Renal pelvis (tissue), 4 donors: ENCODE results near the gene CACNA1C. TPM values are rescaled to one million over a fixed set of nuclear protein-coding genes. Genes with fewer than 3 reads are reported as not detected.
A peak's percentile ranks its signal among the peaks of the same experiment; 100 is the strongest.

Source experiments
- DNase-seq: peaks from one replicate; pipeline ENCODE4 v3.0.0-alpha.2; 2013
- polyA plus RNA-seq, 3 donors: library from polyadenylated mRNA; unstranded; fragments of 120-200 nt; gene quantifications; one replicate each; pipeline ENCODE4 v1.2.1, GENCODE V29; 2013; ENCODE audit not compliant: insufficient read length in 3 of 3

CACNA1C gene
- polyA plus RNA-seq, 3 donors: 7.1 to 12.2 (median 10.0) TPM

- DNase-seq: no peak
Observed at GRCh38 chr12:2687726-2688125, 634.9 kb downstream of the CACNA1C start.

- DNase-seq: no peak
Observed at GRCh38 chr12:2688381-2688931, 635.7 kb downstream of the CACNA1C start.

- no peak for DNase-seq
Observed at GRCh38 chr12:2689393-2689792, 636.6 kb downstream of the CACNA1C start.

- no peak for DNase-seq
Observed at GRCh38 chr12:2689879-2690278, 637.1 kb downstream of the CACNA1C start.

GRCh38 chr12:2690348-2691005, 637.7 kb downstream of the CACNA1C start:
- DNase-seq: no peak

GRCh38 chr12:2691006-2691344, 638.2 kb downstream of the CACNA1C start:
- DNase-seq: peak; percentile 57

GRCh38 chr12:2691345-2692071, 638.7 kb downstream of the CACNA1C start:
- DNase-seq: peak; percentile 21

- no peak for DNase-seq
Observed at GRCh38 chr12:2692080-2692479, 639.3 kb downstream of the CACNA1C start.

GRCh38 chr12:2693244-2693860, 640.6 kb downstream of the CACNA1C start:
- DNase-seq: no peak

GRCh38 chr12:2693980-2694610, 641.3 kb downstream of the CACNA1C start:
- DNase-seq: no peak

GRCh38 chr12:2696136-2696535, 643.3 kb downstream of the CACNA1C start:
- DNase-seq: no peak

GRCh38 chr12:2697057-2697800, 644.4 kb downstream of the CACNA1C start:
- DNase-seq: no peak

- DNase-seq: no peak
Observed at GRCh38 chr12:2698566-2698965, 645.8 kb downstream of the CACNA1C start.

GRCh38 chr12:2710701-2711100, 657.9 kb downstream of the CACNA1C start:
- DNase-seq: no peak

GRCh38 chr12:2719392-2719791, 666.6 kb downstream of the CACNA1C start:
- no peak for DNase-seq

GRCh38 chr12:2722806-2723205, 670.0 kb downstream of the CACNA1C start:
- no peak for DNase-seq

GRCh38 chr12:2732290-2732689, 679.5 kb downstream of the CACNA1C start:
- no peak for DNase-seq

GRCh38 chr12:2733493-2734355, 680.9 kb downstream of the CACNA1C start:
- no peak for DNase-seq

GRCh38 chr12:2735432-2735831, 682.6 kb downstream of the CACNA1C start:
- DNase-seq: no peak

GRCh38 chr12:2737656-2738241, 685.0 kb downstream of the CACNA1C start:
- no peak for DNase-seq
